Measurements from ENCODE around the gene RPP40. TPM values are rescaled to one million over a fixed set of nuclear protein-coding genes. Genes with fewer than 3 reads are reported as not detected.

Gene RPP40
- total and polyA plus RNA-seq, 2 donors: 10.4 to 21.3 TPM

DNA sequence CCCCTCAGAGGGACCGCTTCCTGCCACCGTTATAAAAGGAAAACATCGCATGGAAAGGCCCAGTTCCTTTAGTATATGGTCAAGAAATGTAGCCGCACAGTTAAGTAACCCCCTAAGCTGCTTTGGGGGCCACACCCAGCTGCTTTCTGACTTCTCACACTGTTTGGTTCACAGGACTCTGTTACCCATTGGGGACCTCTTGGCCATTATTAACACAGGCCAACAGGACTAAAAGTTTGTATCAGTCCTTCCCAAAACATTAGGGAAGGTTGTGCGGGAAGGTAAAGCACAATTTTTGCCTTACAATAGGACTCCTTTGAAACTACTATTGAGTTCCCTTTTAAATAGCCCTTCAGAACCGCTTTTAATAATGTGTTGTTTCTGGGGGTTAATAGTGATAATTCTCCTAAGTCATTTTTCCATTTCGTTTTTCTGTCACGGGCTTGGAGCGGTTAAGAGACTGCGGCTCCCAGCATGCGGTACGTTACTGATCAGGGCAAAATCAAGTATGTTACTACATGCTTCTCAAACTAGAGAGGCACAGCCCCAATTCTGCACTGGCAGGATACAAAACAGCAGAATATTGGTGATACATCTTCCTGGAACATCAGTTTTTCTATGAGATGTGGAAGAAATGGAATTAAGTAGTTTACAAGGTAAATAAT, 668 bp upstream of the RPP40 start:
- no peak for DNase-seq (ENCODE audit: extremely low spot score)
- peaks cover 2% of the 10 kb centered on the region for H3K36me3 ChIP-seq (ENCODE audit: insufficient read depth)
- H3K4me1 ChIP-seq (ENCODE audit: insufficient read depth): no peaks in the 10 kb centered on the region
- H3K27ac ChIP-seq (ENCODE audit: low read depth): peak overlapping the region; percentile 98
- H3K4me3 ChIP-seq (ENCODE audit: low read depth, low read length): peak overlapping the region; percentile 49
- 45% methylated on average over 12 of the region's 12 CpGs for WGBS

DNA sequence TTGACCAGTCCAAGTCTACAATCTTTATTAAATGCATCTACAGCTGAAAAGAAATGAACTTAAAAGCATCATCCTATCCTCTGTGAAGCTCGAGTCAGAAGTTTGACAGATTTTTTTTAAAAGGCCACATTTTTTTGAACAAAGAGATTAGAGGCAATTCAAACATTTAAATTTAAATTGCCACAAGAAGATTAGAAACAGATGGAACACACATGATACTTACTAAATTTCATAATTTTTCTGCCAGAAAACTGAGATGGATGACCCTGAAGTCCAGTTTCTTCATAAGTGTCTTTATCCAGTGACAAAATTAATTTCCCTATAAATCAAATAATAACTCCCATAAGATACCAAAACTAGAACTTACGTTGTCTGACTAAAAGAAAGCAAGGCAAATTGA, 4.3 kb downstream of the RPP40 start:
- Histone ChIP-seq H3K4me1 (ENCODE audit: insufficient read depth) (no peaks in the 10 kb centered on the region), H3K36me3 (ENCODE audit: insufficient read depth) (peaks cover 2% of the 10 kb centered on the region), H3K4me3 (ENCODE audit: low read depth, low read length) (no peak overlapping the region), H3K27ac (ENCODE audit: low read depth) (no peak overlapping the region)
- no peak for DNase-seq (ENCODE audit: extremely low spot score)
- 44% methylated on average over 2 of the region's 2 CpGs for WGBS

DNA sequence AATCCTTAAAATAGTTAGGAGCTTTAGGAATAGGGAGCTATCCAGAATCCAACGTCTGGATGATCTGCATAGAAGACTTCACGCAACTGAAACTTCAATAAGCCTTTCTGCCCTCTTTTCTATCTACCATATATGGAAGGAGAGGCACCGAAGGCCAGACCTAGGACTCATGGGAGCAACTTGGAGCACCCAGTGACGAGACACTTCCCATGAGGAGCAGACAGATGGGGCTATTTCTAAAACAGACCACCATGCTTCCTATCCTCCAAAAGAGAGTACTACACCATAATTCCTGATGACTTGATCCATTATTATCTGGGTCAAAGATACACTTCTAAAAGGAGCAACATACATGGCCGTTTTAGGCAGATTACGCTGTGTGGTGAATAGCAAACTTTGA, 6.0 kb downstream of the RPP40 start:
- Histone ChIP-seq H3K36me3 (ENCODE audit: insufficient read depth) (peaks cover 7% of the 10 kb centered on the region), H3K4me3 (ENCODE audit: low read depth, low read length) (no peak overlapping the region), H3K4me1 (ENCODE audit: insufficient read depth) (no peaks in the 10 kb centered on the region), H3K27ac (ENCODE audit: low read depth) (no peak overlapping the region)
- WGBS: 78% methylated on average over 6 of the region's 6 CpGs
- no peak for DNase-seq (ENCODE audit: extremely low spot score)

DNA sequence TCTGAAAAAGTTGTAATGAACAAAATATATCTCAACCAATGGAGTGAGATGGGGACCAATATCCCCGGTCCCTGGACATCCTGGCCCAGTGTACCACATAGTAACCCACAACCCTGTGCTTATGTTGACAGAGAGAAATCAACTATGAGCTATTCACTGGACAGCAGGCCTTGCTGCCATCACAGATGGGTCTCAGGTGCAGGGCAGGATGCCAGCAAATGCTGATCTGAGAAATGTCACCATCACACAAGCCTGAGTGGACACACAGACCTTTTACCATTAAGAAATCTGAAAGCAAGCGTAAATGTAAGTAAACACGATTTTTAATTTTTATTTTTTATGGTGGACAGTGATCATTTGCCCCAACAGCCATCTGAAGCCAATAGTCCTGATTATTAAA, 9.1 kb downstream of the RPP40 start:
- peaks cover 5% of the 10 kb centered on the region for H3K36me3 ChIP-seq (ENCODE audit: insufficient read depth)
- H3K4me1 ChIP-seq (ENCODE audit: insufficient read depth): no peaks in the 10 kb centered on the region
- no peak overlapping the region for H3K4me3 ChIP-seq (ENCODE audit: low read depth, low read length)
- WGBS: 93% methylated on average over 3 of the region's 3 CpGs
- DNase-seq (ENCODE audit: extremely low spot score): no peak
- H3K27ac ChIP-seq (ENCODE audit: low read depth): no peak overlapping the region

DNA sequence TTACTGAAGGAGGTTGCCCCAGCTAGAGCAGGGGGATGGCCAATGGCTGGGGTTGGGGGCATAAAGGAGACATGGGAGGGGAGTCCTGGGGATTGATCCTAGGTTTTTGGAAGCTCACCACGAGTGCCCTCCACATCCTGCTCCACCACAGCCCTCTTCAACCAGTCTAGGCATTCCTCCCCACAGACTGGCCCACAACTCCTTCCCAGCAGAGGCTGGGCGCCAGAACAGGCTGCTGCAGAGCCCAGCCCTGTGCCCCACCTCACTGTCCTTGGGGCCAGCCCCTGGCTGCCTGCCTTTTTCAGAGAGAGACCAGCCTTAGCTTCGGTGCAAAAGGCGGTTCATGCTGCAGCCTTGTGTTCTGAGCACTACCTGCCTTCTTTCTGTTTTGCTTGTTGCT, 16.4 kb downstream of the RPP40 start:
- no peak for DNase-seq (ENCODE audit: extremely low spot score)
- 72% methylated on average over 4 of the region's 4 CpGs for whole genome bisulfite sequencing
- H3K4me3 ChIP-seq (ENCODE audit: low read depth, low read length): no peak overlapping the region
- H3K27ac ChIP-seq (ENCODE audit: low read depth): no peak overlapping the region
- H3K4me1 ChIP-seq (ENCODE audit: insufficient read depth): no peaks in the 10 kb centered on the region
- H3K36me3 ChIP-seq (ENCODE audit: insufficient read depth): no peaks in the 10 kb centered on the region

DNA sequence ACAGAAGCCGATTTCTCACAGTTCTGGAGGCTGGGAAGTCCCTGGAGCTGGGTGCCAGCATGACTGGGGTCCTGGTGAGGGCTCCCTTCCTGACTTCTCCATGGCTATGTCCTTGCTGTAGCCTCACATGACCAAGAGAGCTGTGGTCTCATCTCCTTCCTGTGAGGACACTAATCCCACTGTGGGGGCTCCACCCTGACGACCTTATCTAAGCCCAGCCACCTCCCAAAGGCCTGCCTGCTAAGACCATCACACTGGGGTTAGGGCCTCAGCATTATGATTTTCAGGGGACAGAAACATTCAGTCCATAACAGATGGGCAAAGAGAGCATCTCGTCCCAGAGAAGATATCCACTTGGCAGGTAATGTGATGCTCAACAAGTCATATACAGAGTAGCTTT, 16.8 kb downstream of the RPP40 start:
- DNase-seq (ENCODE audit: extremely low spot score): no peak
- Histone ChIP-seq H3K27ac (ENCODE audit: low read depth) (no peak overlapping the region), H3K36me3 (ENCODE audit: insufficient read depth) (no peaks in the 10 kb centered on the region), H3K4me3 (ENCODE audit: low read depth, low read length) (no peak overlapping the region), H3K4me1 (ENCODE audit: insufficient read depth) (no peaks in the 10 kb centered on the region)
- 81% methylated on average over 3 of the region's 3 CpGs for WGBS

DNA sequence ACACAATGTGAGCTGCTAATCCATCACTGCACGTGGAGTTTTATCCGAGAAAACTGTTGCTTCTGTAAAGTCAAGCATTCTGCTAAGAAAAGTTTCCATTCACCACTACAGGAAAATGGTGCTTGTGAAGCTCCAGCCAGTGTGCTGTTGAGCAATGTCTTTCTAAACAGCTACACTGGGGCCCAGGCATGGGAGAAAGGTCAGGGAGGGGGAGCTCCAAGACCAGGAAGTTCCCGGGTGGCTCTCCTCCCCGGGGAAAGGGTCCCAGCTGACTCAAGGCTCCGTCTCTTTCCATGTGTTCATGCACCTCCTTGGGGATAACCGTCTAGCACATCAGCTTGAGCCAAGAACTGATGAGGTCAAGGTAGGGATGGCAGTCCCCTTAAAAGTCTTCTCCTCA, 20.5 kb downstream of the RPP40 start:
- no peak overlapping the region for H3K4me3 ChIP-seq (ENCODE audit: low read depth, low read length)
- DNase-seq (ENCODE audit: extremely low spot score): no peak
- 84% methylated on average over 6 of the region's 6 CpGs for whole genome bisulfite sequencing
- H3K4me1 ChIP-seq (ENCODE audit: insufficient read depth): no peaks in the 10 kb centered on the region
- H3K36me3 ChIP-seq (ENCODE audit: insufficient read depth): no peaks in the 10 kb centered on the region
- no peak overlapping the region for H3K27ac ChIP-seq (ENCODE audit: low read depth)

DNA sequence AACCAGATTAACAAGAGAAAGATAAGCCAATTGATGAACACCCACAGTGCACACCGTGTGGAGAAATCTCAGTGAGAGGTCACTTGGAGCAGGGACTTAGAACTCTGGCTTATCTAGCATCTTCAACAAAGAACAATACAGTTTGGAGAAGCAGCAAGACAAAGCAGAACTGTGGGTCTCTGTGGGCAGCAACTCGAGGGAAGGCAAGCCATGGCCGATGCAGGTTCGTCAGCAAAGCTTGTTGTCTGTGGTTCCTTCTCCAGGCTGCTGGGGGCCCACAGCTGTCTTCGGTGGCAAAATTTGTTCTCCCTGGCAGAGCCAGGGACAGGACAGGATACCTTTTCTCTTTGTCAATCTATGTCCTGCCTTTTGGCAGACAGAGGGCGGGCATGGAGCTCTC, 22.1 kb downstream of the RPP40 start:
- no peak for DNase-seq (ENCODE audit: extremely low spot score)
- H3K27ac ChIP-seq (ENCODE audit: low read depth): no peak overlapping the region
- H3K4me1 ChIP-seq (ENCODE audit: insufficient read depth): no peaks in the 10 kb centered on the region
- WGBS: 51% methylated on average over 6 of the region's 6 CpGs
- H3K36me3 ChIP-seq (ENCODE audit: insufficient read depth): no peaks in the 10 kb centered on the region
- H3K4me3 ChIP-seq (ENCODE audit: low read depth, low read length): no peak overlapping the region

DNA sequence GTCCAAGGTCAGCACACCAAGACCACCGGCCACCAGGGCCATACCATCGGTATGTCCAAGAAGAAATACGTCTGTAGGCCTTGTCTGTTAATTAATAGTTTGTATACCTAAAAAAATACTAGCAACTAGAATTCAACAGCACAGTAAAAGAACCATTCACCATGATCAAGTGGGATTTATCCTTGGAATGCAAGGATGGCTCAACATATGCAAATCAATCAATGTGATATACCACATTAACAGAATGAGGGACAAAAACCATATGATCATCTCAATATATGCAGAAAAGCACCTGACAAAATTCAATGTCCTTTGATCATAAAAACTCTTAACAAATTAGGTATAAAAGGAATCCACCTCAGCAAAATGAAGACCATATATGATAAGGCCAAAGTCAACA, 24.4 kb downstream of the RPP40 start:
- Histone ChIP-seq H3K4me3 (ENCODE audit: low read depth, low read length) (no peak overlapping the region), H3K36me3 (ENCODE audit: insufficient read depth) (no peaks in the 10 kb centered on the region), H3K4me1 (ENCODE audit: insufficient read depth) (no peaks in the 10 kb centered on the region), H3K27ac (ENCODE audit: low read depth) (no peak overlapping the region)
- WGBS: 80% methylated on average over 3 of the region's 3 CpGs
- no peak for DNase-seq (ENCODE audit: extremely low spot score)

DNA sequence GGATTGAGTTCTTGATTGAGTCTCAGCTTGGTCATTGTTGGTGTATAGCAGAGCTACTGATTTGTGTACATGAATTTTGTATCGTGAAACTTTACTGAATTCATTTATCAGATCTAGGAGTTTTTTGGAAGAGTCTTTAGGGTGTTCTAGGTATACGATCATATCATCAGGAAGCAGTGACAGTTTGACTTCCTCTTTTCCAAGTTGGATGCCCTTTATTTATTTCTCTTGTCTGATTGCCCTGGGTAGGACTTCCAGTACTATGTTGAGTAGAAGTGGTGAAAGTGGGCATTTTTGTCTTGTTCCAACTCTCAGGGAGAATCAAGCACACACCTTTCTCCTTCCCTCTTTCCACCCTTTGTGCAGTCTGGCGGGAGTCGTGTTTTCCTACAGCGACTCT, 26.4 kb downstream of the RPP40 start:
- H3K36me3 ChIP-seq (ENCODE audit: insufficient read depth): no peaks in the 10 kb centered on the region
- 76% methylated on average over 5 of the region's 5 CpGs for WGBS
- H3K4me3 ChIP-seq (ENCODE audit: low read depth, low read length): no peak overlapping the region
- H3K27ac ChIP-seq (ENCODE audit: low read depth): no peak overlapping the region
- no peak for DNase-seq (ENCODE audit: extremely low spot score)
- H3K4me1 ChIP-seq (ENCODE audit: insufficient read depth): no peaks in the 10 kb centered on the region

DNA sequence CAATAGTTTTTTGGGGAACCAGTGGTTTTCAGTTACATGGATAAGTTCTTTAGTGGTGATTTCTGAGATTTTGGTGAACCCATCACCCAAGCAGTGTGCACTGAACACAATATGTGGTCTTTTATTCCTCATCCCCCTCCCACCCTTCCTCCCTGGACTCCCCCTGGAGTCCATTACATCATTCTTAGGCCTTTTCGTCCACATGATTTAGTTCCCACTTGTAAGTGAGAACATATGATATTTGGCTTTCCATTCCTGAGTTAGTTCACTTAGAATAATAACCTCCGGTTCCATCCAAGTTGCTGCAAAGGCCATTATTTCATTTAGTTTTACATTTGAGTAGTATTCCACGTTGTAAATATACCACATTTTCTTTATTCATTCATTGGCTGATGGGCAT, 28.3 kb downstream of the RPP40 start:
- Histone ChIP-seq H3K4me1 (ENCODE audit: insufficient read depth) (no peaks in the 10 kb centered on the region), H3K4me3 (ENCODE audit: low read depth, low read length) (no peak overlapping the region), H3K36me3 (ENCODE audit: insufficient read depth) (no peaks in the 10 kb centered on the region), H3K27ac (ENCODE audit: low read depth) (no peak overlapping the region)
- 81% methylated on average over 3 of the region's 3 CpGs for WGBS
- no peak for DNase-seq (ENCODE audit: extremely low spot score)

DNA sequence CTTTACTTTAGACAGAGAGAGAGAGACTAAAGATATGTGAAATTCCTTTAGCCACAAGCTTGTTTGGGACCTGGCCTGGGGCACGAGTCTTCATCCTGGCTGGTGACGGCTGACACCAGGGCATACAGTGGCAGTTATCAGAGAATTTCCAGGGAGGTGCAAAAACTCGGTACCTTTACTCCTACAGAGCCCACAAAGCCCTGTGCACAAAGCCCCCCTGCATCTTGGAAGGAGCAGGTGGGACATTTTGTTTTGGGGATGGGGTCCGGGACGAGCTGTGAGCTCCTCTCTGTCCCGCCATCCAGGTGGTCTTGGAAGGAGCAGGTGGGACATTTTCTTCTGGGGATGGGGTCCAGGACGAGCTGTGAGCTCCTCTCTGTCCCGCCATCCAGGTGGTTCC, 28.9 kb downstream of the RPP40 start:
- H3K36me3 ChIP-seq (ENCODE audit: insufficient read depth): no peaks in the 10 kb centered on the region
- H3K4me1 ChIP-seq (ENCODE audit: insufficient read depth): no peaks in the 10 kb centered on the region
- DNase-seq (ENCODE audit: extremely low spot score): no peak
- H3K27ac ChIP-seq (ENCODE audit: low read depth): no peak overlapping the region
- H3K4me3 ChIP-seq (ENCODE audit: low read depth, low read length): no peak overlapping the region
- 89% methylated on average over 8 of the region's 8 CpGs for WGBS

DNA sequence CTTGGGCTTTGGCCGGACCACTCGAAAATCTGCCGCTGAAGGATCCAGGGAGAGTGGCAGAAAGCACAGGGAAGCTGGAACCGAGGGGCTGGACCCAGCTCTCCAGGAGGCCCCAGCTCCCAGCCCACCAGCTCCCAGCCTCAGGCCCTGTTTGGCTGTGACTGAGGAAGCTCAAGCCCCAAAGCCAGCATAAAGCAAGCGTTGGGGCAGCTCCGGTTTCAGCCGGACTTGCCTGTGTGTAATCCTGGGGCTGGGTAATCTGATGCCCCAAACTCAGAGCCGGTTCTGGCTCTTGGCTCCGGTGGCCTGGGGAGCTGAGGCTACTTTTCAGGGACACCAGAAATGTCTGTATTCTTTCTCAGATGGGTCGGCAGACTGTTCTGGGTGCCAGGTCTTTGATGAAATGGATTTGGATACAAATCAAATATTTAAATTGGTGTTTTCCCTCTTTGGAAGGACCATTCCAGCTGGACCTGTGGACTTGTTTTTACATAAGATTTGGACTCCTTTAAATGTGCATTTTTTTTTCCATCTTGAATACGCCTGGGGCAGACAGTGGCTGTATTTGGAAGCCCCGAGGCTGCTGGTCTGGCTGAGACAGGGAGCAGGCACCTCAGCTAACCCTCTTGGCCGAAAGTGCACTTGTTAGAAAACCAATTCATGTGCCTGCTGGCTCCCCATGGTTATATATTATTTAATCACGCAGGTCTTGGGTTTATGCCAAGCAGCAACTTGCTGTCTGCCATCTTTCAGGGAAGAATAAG, 29.7 kb downstream of the RPP40 start:
- peak; percentile 14 for DNase-seq (ENCODE audit: extremely low spot score)
- WGBS: 25% methylated on average over 14 of the region's 14 CpGs
- Histone ChIP-seq H3K4me1 (ENCODE audit: insufficient read depth) (no peaks in the 10 kb centered on the region), H3K4me3 (ENCODE audit: low read depth, low read length) (no peak overlapping the region), H3K36me3 (ENCODE audit: insufficient read depth) (no peaks in the 10 kb centered on the region), H3K27ac (ENCODE audit: low read depth) (no peak overlapping the region)

DNA sequence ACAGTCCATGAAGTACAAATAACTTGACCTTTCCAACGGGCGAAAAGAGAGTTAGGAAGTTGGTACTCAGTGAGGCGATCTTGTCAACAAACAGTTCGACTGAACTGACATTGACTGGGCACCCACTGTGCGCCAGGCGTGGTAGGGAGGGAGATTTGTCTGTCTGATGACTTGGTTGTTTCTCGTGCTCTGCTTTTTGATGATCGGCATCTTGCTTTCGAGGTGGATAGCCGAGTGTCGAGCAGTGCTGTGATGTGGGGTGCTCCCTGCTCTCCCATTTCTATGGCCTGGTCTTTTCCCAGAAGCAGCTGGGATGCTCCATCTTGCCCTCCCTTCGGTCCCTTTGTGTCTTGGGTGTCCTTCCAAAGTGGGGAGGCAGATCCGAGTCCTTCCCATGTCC, 30.4 kb downstream of the RPP40 start:
- H3K4me3 ChIP-seq (ENCODE audit: low read depth, low read length): no peak overlapping the region
- no peaks in the 10 kb centered on the region for H3K4me1 ChIP-seq (ENCODE audit: insufficient read depth)
- no peak for DNase-seq (ENCODE audit: extremely low spot score)
- H3K36me3 ChIP-seq (ENCODE audit: insufficient read depth): no peaks in the 10 kb centered on the region
- 93% methylated on average over 13 of the region's 13 CpGs for WGBS
- no peak overlapping the region for H3K27ac ChIP-seq (ENCODE audit: low read depth)

Data from urinary bladder (tissue), 4 donors.